NB4 (cell line): Measurements from ENCODE around the gene ADSL.

Experiments
- MYC ChIP-seq: IDR thresholded peaks from 2 replicates; pipeline ENCODE4 v1.6.1; 2011; ENCODE audit warnings: low read depth, low read length
- POLR2A ChIP-seq: IDR thresholded peaks from 2 replicates; pipeline ENCODE4 v1.6.1; 2011; ENCODE audit warnings: mild to moderate bottlenecking; ENCODE audit not compliant: insufficient read length; ENCODE audit errors: extremely low read depth
- TF ChIP-seq, protein P1 (sequence below): IDR thresholded peaks from one replicate; pipeline ENCODE4 v1.5.1; 2012; ENCODE audit warnings: low read depth, low read length

DNA sequence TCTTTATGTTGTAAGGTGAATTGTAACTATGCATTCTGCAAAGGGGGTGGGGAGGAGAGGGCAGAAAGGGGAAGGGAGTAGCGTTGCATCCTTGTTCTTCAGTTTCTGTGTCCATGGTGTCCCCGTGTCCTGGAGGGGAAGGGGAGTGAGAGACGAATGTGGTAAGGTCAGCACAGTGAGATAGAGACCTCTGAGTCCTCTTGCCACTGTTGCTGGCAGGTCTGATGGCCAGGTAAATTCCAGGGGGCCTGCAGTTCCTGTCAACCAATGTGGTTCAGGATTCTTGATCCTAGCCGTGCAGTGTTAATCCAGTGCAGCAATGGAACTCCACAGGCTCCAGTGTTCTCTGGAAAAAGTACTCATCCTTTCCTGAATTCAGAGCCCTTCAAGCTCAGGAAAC, 14.6 kb upstream of the ADSL start:
- TF ChIP-seq POLR2A (no peak), MYC (no peak)
- TF ChIP-seq, protein P1, sequence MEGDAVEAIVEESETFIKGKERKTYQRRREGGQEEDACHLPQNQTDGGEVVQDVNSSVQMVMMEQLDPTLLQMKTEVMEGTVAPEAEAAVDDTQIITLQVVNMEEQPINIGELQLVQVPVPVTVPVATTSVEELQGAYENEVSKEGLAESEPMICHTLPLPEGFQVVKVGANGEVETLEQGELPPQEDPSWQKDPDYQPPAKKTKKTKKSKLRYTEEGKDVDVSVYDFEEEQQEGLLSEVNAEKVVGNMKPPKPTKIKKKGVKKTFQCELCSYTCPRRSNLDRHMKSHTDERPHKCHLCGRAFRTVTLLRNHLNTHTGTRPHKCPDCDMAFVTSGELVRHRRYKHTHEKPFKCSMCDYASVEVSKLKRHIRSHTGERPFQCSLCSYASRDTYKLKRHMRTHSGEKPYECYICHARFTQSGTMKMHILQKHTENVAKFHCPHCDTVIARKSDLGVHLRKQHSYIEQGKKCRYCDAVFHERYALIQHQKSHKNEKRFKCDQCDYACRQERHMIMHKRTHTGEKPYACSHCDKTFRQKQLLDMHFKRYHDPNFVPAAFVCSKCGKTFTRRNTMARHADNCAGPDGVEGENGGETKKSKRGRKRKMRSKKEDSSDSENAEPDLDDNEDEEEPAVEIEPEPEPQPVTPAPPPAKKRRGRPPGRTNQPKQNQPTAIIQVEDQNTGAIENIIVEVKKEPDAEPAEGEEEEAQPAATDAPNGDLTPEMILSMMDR = no peak
